Measurements from ENCODE around the gene ARL6IP4.
"Not testable (repeated sequence)": the region's sequence is repeated elsewhere in the genome, so short reads cannot be mapped to it uniquely, and the experiment has no call there.

Gene ARL6IP4

GRCh38 chr12:123011701-123012100 is 31.2 kb downstream of the ARL6IP4 start:
- DNase-seq (ENCODE audit: low spot score): no peak

DNA sequence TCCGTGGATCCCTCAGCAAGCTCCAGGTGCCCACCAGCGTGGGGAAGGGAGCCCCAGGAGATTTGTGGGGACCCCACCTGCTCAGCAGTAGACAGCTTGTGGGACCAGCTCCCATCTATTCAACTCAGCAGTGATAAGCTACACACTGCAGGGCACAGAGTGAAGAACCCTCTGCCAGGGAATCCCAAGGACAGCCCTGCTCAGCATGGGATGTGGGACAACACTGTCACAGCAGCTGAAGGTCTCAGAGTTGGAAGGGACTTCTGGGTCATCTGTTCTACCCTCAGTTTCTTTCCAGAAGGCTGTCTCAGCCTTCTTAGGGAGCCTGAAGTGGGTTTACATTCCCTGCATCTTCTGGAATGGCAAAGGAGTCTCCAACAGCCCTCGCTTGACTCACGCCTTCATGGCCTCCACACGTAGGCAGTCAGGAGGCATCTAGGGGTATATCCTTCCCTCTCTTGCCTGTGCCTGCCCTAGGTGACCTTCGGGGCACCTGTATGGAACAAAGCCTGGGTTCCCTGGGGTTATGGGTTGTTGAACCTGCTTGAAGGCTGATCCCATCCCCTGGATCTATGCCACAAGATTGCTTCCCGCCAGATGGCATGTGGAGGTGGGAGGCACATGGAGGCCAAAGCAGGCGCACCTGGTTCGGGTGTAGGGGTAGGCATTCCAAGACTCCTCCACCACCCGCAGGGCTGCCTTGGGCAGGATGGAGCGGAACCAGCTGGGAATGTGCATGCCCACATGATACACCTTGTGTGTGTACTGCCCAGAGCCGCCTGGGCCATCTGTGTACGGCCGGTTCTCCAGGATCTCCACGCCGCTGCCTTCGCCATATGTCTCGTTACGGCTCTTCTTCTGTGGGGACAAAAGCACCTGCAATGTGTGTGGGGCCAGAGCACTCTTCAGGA is 33.0 kb downstream of the ARL6IP4 start:
- no peak for DNase-seq (ENCODE audit: low spot score)

DNA sequence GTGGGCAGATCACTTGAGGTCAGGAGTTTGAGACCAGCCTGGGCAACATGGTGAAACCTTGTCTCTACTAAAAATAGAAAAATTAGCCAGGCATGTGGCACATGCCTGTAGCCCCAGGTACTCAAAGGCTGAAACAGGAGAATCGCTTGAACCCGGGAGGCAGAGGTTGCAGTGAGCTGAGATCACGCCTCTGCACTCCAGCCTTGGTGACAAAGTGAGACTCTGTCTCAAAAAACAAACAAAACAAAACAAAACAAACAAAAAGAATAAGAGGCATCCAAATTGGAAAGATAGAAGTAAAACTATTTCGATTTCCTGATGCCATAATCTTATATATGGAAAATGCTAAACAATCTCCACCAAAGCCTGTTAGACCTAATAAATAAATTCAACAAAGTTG is 34.0 kb downstream of the ARL6IP4 start:
- DNase-seq (ENCODE audit: low spot score): not testable (repeated sequence)

GRCh38 chr12:123017753-123018152 is 37.3 kb downstream of the ARL6IP4 start:
- no peak for DNase-seq (ENCODE audit: low spot score)

- DNase-seq (ENCODE audit: low spot score): no peak
Observed at GRCh38 chr12:123019841-123020138, 39.3 kb downstream of the ARL6IP4 start.

DNA sequence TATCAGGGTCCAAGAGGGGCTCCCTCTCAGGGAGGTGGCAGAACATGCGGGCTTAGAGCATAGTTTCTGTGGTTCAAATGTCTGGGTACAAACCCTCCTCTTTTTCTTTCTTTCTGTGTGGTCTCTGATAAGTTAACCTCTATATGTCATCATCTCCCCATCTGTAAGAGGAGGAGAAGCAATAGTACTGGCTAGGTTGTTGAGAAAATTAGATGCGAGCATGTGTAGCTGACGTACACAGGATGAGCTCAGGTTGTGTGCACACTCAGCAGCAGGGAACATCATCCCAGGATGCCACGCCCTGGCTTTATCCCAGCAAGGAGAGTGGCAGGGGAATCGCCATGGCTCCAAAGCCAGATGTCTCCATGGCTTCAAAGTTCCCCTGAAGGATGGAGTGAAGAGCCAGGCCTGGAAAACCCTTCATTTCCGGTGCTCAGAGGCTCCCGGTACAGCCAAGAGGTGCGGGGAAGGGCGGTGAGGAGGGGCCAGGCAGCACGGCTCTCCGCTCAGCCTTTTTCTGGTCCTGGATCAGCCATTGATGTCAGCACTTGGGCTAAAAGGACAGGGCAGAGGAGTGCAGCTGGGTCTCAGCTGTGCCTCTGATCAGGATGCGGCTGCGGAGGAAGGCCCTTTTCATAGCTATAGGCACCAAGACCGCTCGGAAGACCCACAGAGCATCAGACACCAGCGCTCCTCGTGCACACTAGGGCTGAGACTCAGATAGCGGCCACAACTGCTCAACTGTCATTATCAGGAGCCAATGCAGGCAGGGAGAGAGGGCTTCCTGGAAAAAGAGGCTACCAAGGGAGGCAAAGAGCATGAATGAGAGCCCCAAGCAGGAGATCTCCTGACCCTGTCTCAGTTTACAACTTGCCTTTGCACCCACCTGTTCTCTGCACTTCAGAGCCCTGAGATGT is 41.5 kb downstream of the ARL6IP4 start:
- no peak for DNase-seq (ENCODE audit: low spot score)

- DNase-seq (ENCODE audit: low spot score): no peak
Observed at GRCh38 chr12:123022846-123023245, 42.4 kb downstream of the ARL6IP4 start.

DNA sequence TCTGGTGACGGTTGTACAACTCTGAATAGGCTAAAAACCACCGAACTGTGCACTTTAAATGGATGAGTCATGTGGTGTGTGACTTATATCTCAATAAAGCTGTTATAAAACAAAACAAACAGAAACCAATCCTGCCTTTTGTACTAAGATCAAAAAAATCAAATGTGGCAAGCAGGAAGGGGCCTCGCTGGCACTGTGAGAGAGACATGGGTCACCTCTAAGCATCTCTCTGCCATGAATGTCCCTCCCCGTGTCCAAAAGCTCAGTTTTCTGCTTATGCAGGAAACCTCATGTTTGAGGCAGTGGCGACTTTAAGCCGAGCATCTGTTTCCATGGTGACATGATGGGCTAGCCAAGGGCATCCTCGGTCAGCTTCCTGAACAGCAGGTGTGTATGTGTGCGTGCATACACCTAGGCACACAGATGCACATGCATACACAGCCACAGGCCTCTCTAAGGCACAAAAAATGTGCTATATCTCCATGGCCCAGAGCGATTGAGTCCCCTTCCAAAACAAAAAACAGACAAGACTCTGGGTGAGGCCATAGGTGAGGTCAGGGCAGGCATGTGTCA is 44.4 kb downstream of the ARL6IP4 start:
- DNase-seq (ENCODE audit: low spot score): no peak

GRCh38 chr12:123026094-123026853 is 45.8 kb downstream of the ARL6IP4 start:
- no peak for DNase-seq (ENCODE audit: low spot score)

DNA sequence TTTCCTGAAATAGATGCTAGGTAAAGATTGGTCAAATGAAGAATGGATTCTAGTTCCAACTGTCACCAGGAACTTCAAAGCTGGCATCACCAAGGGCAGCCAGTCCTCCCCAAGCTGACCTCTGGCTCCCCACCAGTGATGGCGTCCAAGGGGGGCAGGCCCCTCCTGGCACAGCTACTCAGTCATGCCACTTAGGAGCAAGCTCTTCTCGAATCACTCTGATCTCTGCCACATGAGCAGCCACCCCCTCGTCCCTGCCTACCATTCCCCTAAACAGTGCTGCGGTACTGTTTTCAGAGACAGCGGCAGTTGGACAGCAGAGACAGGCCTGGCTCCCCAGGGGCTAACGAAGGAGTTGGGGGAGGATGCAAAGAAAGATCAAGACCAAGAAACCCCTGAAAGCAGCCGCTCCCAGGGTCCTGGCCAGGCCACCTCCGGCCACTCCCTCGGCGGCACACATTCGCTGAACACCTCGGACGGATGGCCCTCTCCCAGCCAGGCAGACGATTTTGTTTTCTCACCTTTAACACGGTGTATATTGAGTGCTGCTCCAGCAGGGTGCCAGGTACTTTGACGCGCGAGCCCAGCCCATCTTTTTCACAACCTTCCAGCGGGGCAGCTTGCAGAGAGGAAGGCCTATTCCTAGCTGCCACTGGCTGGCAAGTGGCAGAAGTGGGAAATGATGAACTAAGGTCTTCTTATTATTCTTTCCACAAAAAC is 47.4 kb downstream of the ARL6IP4 start:
- no peak for DNase-seq (ENCODE audit: low spot score)

DNA sequence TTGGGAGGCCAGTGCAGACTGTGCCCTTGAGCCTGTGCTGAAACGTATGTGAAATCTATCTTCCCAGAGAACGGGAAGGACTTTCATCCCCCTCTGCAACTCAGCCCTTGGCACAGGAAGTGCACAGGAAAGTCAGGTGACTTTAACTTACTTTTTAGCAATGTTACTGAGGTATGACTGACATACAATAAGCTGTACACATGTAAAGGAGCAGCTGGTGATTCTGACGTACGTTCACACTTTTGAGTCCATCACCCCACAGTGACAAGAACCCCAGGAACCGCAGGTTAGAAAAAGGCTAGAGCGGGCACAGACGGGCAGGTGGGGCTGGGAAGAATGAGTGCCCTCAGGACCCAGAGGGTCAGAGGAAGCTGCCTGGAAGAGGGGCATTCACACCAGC is 48.0 kb downstream of the ARL6IP4 start:
- DNase-seq (ENCODE audit: low spot score): no peak

- DNase-seq (ENCODE audit: low spot score): no peak
Observed at GRCh38 chr12:123029550-123029949, 49.1 kb downstream of the ARL6IP4 start.

DNA sequence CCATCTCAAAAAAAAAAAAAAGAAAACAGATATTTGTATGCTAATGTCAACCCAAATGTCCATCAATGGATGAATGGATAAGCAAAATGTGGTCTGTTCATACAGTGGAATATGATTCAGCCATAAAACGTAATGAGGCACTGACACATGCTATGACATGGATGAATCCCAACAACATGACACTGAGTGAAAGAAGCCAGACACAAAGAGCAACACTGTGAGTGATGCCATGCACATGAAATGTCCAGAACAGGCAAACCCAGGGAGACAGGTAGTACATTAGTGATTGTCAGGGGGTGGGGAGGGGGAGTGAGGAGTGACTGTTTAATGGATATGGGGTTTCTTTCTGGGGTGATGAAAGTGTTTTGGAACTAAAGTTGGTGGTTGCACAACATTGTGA is 50.2 kb downstream of the ARL6IP4 start:
- DNase-seq (ENCODE audit: low spot score): no peak

DNA sequence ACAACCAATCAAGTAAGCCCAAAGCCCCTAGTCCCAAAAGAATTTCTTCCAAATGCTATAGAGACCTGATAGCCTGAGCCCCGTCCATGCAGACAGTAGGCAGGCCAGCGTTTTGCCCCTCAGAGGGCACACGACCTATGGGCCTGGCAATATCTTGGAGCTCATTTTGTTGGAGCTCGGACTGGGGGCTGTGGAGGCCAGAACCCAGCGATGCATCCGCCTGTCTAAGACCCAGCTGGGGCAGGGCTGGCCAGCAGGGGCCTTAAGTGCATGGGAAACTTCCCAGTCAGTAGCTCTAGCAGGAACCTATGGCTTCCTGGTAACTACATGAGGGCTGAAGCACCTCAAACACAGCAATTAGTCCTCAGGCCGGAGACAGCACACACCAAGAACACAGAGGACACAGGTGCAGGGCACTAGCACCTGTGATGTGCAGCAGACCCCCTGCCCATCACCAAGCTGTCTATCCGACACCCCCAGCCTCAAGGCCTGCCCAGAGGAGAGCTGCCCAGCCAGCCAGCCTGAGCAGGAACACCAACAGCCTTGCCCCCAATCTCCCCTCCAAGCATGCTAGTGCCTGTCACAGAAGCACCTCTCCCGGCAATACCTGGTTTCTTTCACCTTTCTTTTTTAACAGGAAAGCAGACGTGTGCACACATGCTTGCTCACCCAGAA is 50.8 kb downstream of the ARL6IP4 start:
- no peak for DNase-seq (ENCODE audit: low spot score)
